ENCODE data around the gene RAPGEF1.

RAPGEF1 gene

GRCh38 chr9:131582466-131583336 is 157.2 kb downstream of the RAPGEF1 start:
- DNase-seq = no peak

- no peak for DNase-seq
Observed at GRCh38 chr9:131582056-131582455, 157.8 kb downstream of the RAPGEF1 start.

GRCh38 chr9:131580358-131580757 is 159.5 kb downstream of the RAPGEF1 start:
- DNase-seq = no peak

GRCh38 chr9:131579789-131580211 is 160.1 kb downstream of the RAPGEF1 start:
- no peak for DNase-seq

- no peak for DNase-seq
Observed at GRCh38 chr9:131578731-131579504, 161.0 kb downstream of the RAPGEF1 start.

- DNase-seq = no peak
Observed at GRCh38 chr9:131578021-131578420, 161.9 kb downstream of the RAPGEF1 start.

GRCh38 chr9:131577005-131578000 is 162.6 kb downstream of the RAPGEF1 start:
- no peak for DNase-seq

- no peak for DNase-seq
Observed at GRCh38 chr9:131575946-131576853, 163.7 kb downstream of the RAPGEF1 start.

- no peak for DNase-seq
Observed at GRCh38 chr9:131574730-131575640, 164.9 kb downstream of the RAPGEF1 start.

- no peak for DNase-seq
Observed at GRCh38 chr9:131567910-131568309, 172.0 kb downstream of the RAPGEF1 start.

- DNase-seq = no peak
Observed at GRCh38 chr9:131566158-131566557, 173.7 kb downstream of the RAPGEF1 start.

GRCh38 chr9:131565369-131565768 is 174.5 kb downstream of the RAPGEF1 start:
- no peak for DNase-seq

- DNase-seq = no peak
Observed at GRCh38 chr9:131562032-131562959, 177.6 kb downstream of the RAPGEF1 start.

- DNase-seq = no peak
Observed at GRCh38 chr9:131559421-131560000, 180.4 kb downstream of the RAPGEF1 start.

- DNase-seq = no peak
Observed at GRCh38 chr9:131557855-131558548, 181.9 kb downstream of the RAPGEF1 start.

- DNase-seq = no peak
Observed at GRCh38 chr9:131555841-131556673, 183.8 kb downstream of the RAPGEF1 start.

- DNase-seq = no peak
Observed at GRCh38 chr9:131554843-131555351, 185.0 kb downstream of the RAPGEF1 start.
